HCT116 (cell line): Measurements from ENCODE around the gene IMPDH1.

Source experiments
- CEBPB ChIP-seq: IDR thresholded peaks from 2 replicates; pipeline ENCODE4 v1.6.1; 2012; ENCODE audit warnings: low read depth
- CTCF ChIP-seq, 3 experiments: fragments of 200-600 bp in 1 of 3; sonication (generic) in 1 of 3; IDR thresholded peaks in 2 of 3; conservative IDR thresholded peaks in 1 of 3; 2 replicates each; pipeline ENCODE4 v1.5.1; 2012 to 2017; ENCODE audit warnings: low read depth in 2 of 3, low read length in 2 of 3, antibody characterized with exemption in 1 of 3, borderline replicate concordance in 1 of 3, control low read depth in 1 of 3, mild to moderate bottlenecking in 1 of 3, mixed read lengths in 1 of 3, mixed run types in 1 of 3, moderate library complexity in 1 of 3; ENCODE audit not compliant: insufficient read depth in 1 of 3
- EZH2phosphoT487 ChIP-seq: fragments of 200-600 bp; IDR thresholded peaks from 2 replicates; pipeline ENCODE4 v1.6.1; 2018; ENCODE audit warnings: antibody characterized with exemption, borderline replicate concordance
- POLR2AphosphoS5 ChIP-seq: IDR thresholded peaks from 2 replicates; pipeline ENCODE4 v1.6.1; 2011; ENCODE audit warnings: mild to moderate bottlenecking, low read depth, low read length, moderate library complexity

GRCh38 chr7:128376077-128376476 is 33.7 kb downstream of the IMPDH1 start:
- TF ChIP-seq EZH2phosphoT487: no peak
- no peak for TF ChIP-seq CTCF (IDR thresholded peaks at IDR 0.05 in 2 of 3, conservative IDR thresholded peaks at IDR 0.05 in 1 of 3; ENCODE audit: borderline replicate concordance in 1 of 3, insufficient read depth in 1 of 3, low read depth in 2 of 3, low read length in 2 of 3)
- TF ChIP-seq CEBPB: no peak
- no peak for TF ChIP-seq POLR2AphosphoS5
